Activated B cell treated with CpG ODN at 0.5 μM for 24 hours (primary cell): ENCODE measurements around the gene OR52N1. TPM values are rescaled to one million over a fixed set of nuclear protein-coding genes. Genes with fewer than 3 reads are reported as not detected.

Experiments used
- ATAC-seq: fragments of 200-7000 bp; cut with Tn5 transposase; one replicate; pipeline ENCODE4 v1.10.0; 2021; ENCODE audit warnings: low read depth, mild to moderate bottlenecking, moderate library complexity
- CTCF ChIA-PET: fragments of 350-600 bp; sonication (Branson Sonifier 250); formaldehyde crosslinking; loops from one replicate; lab custom pipeline; 2021; ENCODE audit warnings: antibody characterized with exemption; lab: Charles Lee
- POLR2A ChIA-PET: fragments of 350-600 bp; sonication (Branson Sonifier 250); formaldehyde crosslinking; loops from one replicate; lab custom pipeline; 2021; ENCODE audit warnings: antibody characterized with exemption; lab: Charles Lee
- DNase-seq: peaks from one replicate; pipeline ENCODE4 v3.0.0; 2022
- H3K27ac Mint-ChIP-seq: one replicate; pipeline ENCODE4 v1.8.0; 2020; ENCODE audit warnings: mixed read lengths
- H3K27me3 Mint-ChIP-seq: one replicate; pipeline ENCODE4 v1.8.0; 2021; ENCODE audit warnings: mixed read lengths
- H3K36me3 Mint-ChIP-seq: one replicate; pipeline ENCODE4 v1.8.0; 2021; ENCODE audit warnings: low read depth, mixed read lengths
- H3K4me1 Mint-ChIP-seq: one replicate; pipeline ENCODE4 v1.8.0; 2021; ENCODE audit warnings: mixed read lengths
- H3K4me3 Mint-ChIP-seq: one replicate; pipeline ENCODE4 v1.8.0; 2020; ENCODE audit warnings: mild to moderate bottlenecking, mixed read lengths
- H3K9me3 Mint-ChIP-seq: one replicate; pipeline ENCODE4 v1.8.0; 2020; ENCODE audit warnings: mixed read lengths
- intact Hi-C: fragments of 100-400 bp; cut with micrococcal nuclease; formaldehyde crosslinking; loops from one replicate; pipeline ENCODE4 v1.15.1; 2024
- total RNA-seq: library from RNA; stranded (reverse); gene quantifications from 2 replicates; pipeline ENCODE4 v1.2.3, GENCODE V29; 2022
- TF ChIP-seq, protein P1 (sequence below): fragments of 200-600 bp; IDR thresholded peaks from one replicate; pipeline ENCODE4 v1.8.0; 2022; ENCODE audit warnings: antibody characterized with exemption, mild to moderate bottlenecking

OR52N1 gene
- total RNA-seq, result not detected in 2 replicates

GRCh38 chr11:5791165-5791564 is at the start of gene OR52N1:
Gene OR52N1 (minus strand): TSS chr11:5791265. CDS start chr11:5788816, 2,449 bp downstream.
- intact Hi-C loops, result no loop called here
- peaks cover 4% of the 10 kb centered on the region for H3K27me3 Mint-ChIP-seq
- DNase-seq, result no peak
- TF ChIP-seq, protein P1, sequence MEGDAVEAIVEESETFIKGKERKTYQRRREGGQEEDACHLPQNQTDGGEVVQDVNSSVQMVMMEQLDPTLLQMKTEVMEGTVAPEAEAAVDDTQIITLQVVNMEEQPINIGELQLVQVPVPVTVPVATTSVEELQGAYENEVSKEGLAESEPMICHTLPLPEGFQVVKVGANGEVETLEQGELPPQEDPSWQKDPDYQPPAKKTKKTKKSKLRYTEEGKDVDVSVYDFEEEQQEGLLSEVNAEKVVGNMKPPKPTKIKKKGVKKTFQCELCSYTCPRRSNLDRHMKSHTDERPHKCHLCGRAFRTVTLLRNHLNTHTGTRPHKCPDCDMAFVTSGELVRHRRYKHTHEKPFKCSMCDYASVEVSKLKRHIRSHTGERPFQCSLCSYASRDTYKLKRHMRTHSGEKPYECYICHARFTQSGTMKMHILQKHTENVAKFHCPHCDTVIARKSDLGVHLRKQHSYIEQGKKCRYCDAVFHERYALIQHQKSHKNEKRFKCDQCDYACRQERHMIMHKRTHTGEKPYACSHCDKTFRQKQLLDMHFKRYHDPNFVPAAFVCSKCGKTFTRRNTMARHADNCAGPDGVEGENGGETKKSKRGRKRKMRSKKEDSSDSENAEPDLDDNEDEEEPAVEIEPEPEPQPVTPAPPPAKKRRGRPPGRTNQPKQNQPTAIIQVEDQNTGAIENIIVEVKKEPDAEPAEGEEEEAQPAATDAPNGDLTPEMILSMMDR, result no peak
- CTCF ChIA-PET, result no interaction called here
- no peak within 1 kb of the TSS for H3K4me3 Mint-ChIP-seq
- POLR2A ChIA-PET, result no interaction called here
- H3K4me1 Mint-ChIP-seq, result no peaks in the 10 kb centered on the region
- no peak within 1 kb of the TSS for H3K27ac Mint-ChIP-seq
- H3K36me3 Mint-ChIP-seq, result no peaks in the 10 kb centered on the region
- no peaks in the 10 kb centered on the region for H3K9me3 Mint-ChIP-seq
- ATAC-seq, result no peak

- H3K36me3 Mint-ChIP-seq, result no peaks in the 10 kb centered on the region
- no peak overlapping the region for H3K4me3 Mint-ChIP-seq
- no peaks in the 10 kb centered on the region for H3K9me3 Mint-ChIP-seq
- ChIA-PET CTCF (no interaction called here), POLR2A (no interaction called here)
- TF ChIP-seq, protein P1, result no peak
- peaks cover 8% of the 10 kb centered on the region for H3K27me3 Mint-ChIP-seq
- no peak overlapping the region for H3K27ac Mint-ChIP-seq
- intact Hi-C loops, result no loop called here
- no peak for ATAC-seq
- no peak for DNase-seq
- no peaks in the 10 kb centered on the region for H3K4me1 Mint-ChIP-seq
Observed at GRCh38 chr11:5837695-5838094, 46.6 kb upstream of the OR52N1 start.

- Mint-ChIP-seq H3K27ac (no peak overlapping the region), H3K36me3 (no peaks in the 10 kb centered on the region), H3K27me3 (peaks cover 4% of the 10 kb centered on the region), H3K4me1 (no peaks in the 10 kb centered on the region), H3K4me3 (no peak overlapping the region), H3K9me3 (no peaks in the 10 kb centered on the region)
- POLR2A ChIA-PET, result no interaction called here
- ATAC-seq (no peak), DNase-seq (no peak)
- CTCF ChIA-PET, result no interaction called here
- TF ChIP-seq, protein P1, result no peak
- intact Hi-C loops, result no loop called here
Observed at GRCh38 chr11:5833446-5833845, 42.4 kb upstream of the OR52N1 start.

DNA sequence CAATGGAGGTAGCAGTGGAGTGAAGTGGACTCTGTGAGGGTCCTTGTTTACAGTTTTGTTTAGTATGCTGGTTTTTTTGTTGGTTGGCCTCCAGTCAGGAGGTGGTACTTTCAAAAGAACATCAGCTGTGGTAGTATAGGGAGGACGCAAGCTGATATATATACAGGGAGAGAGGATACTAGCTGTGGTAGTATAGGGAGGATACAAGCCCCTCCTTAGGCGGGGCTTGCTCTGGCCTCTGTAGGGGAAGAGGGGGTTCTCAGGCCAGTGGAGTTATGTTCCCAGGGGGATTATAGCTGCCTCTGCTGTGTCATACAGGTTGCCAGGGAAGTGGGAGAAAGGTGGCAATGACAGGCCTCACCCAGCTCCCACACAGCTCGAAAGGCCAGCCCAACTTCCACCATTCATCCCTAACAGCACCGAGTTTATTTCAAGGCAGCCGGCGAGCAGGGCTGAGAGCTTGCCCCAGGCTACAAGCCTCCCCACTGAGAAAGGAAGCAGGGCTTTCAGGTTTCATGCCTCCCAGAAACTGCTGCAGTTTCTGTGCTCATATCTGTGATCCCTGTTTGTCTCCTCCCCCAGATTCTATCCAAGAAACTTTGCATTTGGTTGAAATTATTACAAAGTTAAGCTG is 40.2 kb upstream of the OR52N1 start:
- ChIA-PET CTCF (no interaction called here), POLR2A (no interaction called here)
- DNase-seq, result no peak

GRCh38 chr11:5818245-5818886 is 27.3 kb upstream of the OR52N1 start:
- ChIA-PET CTCF (no interaction called here), POLR2A (no interaction called here)
- no peaks in the 10 kb centered on the region for H3K9me3 Mint-ChIP-seq
- peak overlapping the region; percentile 64 for H3K27ac Mint-ChIP-seq
- ATAC-seq, result peak; percentile 25
- no peak for DNase-seq
- H3K36me3 Mint-ChIP-seq, result no peaks in the 10 kb centered on the region
- H3K27me3 Mint-ChIP-seq, result no peaks in the 10 kb centered on the region
- TF ChIP-seq, protein P1, result no peak
- H3K4me3 Mint-ChIP-seq, result peak overlapping the region; percentile 73
- H3K4me1 Mint-ChIP-seq, result peaks cover 25% of the 10 kb centered on the region
- intact Hi-C loops, result loop anchor here (10.0 kb wide), 1 partner anchor 1214 kb away; the partner anchor contains the start of gene TRIM68

More for the DNA sequence above, 40.2 kb upstream of the OR52N1 start:
- Mint-ChIP-seq H3K9me3 (no peaks in the 10 kb centered on the region), H3K4me1 (no peaks in the 10 kb centered on the region), H3K4me3 (no peak overlapping the region), H3K27me3 (peaks cover 4% of the 10 kb centered on the region), H3K36me3 (no peaks in the 10 kb centered on the region), H3K27ac (no peak overlapping the region)
- no peak for ATAC-seq
- intact Hi-C loops, result no loop called here
- TF ChIP-seq, protein P1, result no peak
